ENCODE data around the gene FREY1.

The FREY1 gene

GRCh38 chr11:45921561-45922424, 14.7 kb upstream of the FREY1 start:
- H3K79me2 ChIP-seq (ENCODE audit: insufficient read depth, low read length), result peaks cover 9% of the 10 kb centered on the region
- no peak overlapping the region for H3K4me3 ChIP-seq (ENCODE audit: low read length, poor library complexity, severe bottlenecking)
- H3F3A ChIP-seq (ENCODE audit: low read depth), result peaks cover 3% of the 10 kb centered on the region; the same call in 1 of the 2 replicates
- no peak overlapping the region for H3K9ac ChIP-seq (ENCODE audit: low read depth, low read length, poor library complexity, severe bottlenecking)
- H4K20me1 ChIP-seq (ENCODE audit: insufficient read depth, low read length, poor library complexity, severe bottlenecking), result peaks cover 9% of the 10 kb centered on the region
- H3K36me3 ChIP-seq (ENCODE audit: insufficient read depth, low read length), result no peaks in the 10 kb centered on the region
- H3K4me2 ChIP-seq (ENCODE audit: low read depth, low read length, poor library complexity, severe bottlenecking), result no peak overlapping the region
- TF ChIP-seq CTCF (conservative IDR thresholded peaks at IDR 0.05; ENCODE audit: low read length), result no peak
- TF ChIP-seq EZH2phosphoT487 (IDR thresholded peaks at IDR 0.05; ENCODE audit: borderline replicate concordance), result no peak
- no peaks in the 10 kb centered on the region for H3K9me3 ChIP-seq (ENCODE audit: insufficient read depth, low read depth, low read length)
- H3K9me2 ChIP-seq (replicated peaks; ENCODE audit: low read depth, low read length), result no peaks in the 10 kb centered on the region
- peaks cover 21% of the 10 kb centered on the region for H3K4me1 ChIP-seq (ENCODE audit: insufficient read depth, low read length, poor library complexity, severe bottlenecking)
- no peaks in the 10 kb centered on the region for H3K27me3 ChIP-seq (ENCODE audit: insufficient read depth, low read length, poor library complexity, severe bottlenecking)
- no peak overlapping the region for H2AFZ ChIP-seq (ENCODE audit: low read length)

GRCh38 chr11:45920531-45921477, 13.7 kb upstream of the FREY1 start:
- H2AFZ ChIP-seq (ENCODE audit: low read length), result no peak overlapping the region
- no peak overlapping the region for H3K4me2 ChIP-seq (ENCODE audit: low read depth, low read length, poor library complexity, severe bottlenecking)
- H3K27me3 ChIP-seq (ENCODE audit: insufficient read depth, low read length, poor library complexity, severe bottlenecking), result no peaks in the 10 kb centered on the region

More at GRCh38 chr11:45920531-45921477, 13.7 kb upstream of the FREY1 start:
- H3K36me3 ChIP-seq (ENCODE audit: insufficient read depth, low read length), result no peaks in the 10 kb centered on the region
- peaks cover 27% of the 10 kb centered on the region for H3K4me1 ChIP-seq (ENCODE audit: insufficient read depth, low read length, poor library complexity, severe bottlenecking)
- no peak overlapping the region for H3K9ac ChIP-seq (ENCODE audit: low read depth, low read length, poor library complexity, severe bottlenecking)
- peaks cover 3% of the 10 kb centered on the region; the same call in 1 of the 2 replicates for H3F3A ChIP-seq (ENCODE audit: low read depth)
- no peak overlapping the region for H3K4me3 ChIP-seq (ENCODE audit: low read length, poor library complexity, severe bottlenecking)
- no peaks in the 10 kb centered on the region for H3K9me3 ChIP-seq (ENCODE audit: insufficient read depth, low read depth, low read length)
- no peaks in the 10 kb centered on the region for H3K9me2 ChIP-seq (replicated peaks; ENCODE audit: low read depth, low read length)
- H3K79me2 ChIP-seq (ENCODE audit: insufficient read depth, low read length), result peaks cover 19% of the 10 kb centered on the region
- no peak for TF ChIP-seq EZH2phosphoT487 (IDR thresholded peaks at IDR 0.05; ENCODE audit: borderline replicate concordance)
- no peak for TF ChIP-seq CTCF (conservative IDR thresholded peaks at IDR 0.05; ENCODE audit: low read length)
- H4K20me1 ChIP-seq (ENCODE audit: insufficient read depth, low read length, poor library complexity, severe bottlenecking), result peaks cover 16% of the 10 kb centered on the region

Measured in Loucy (cell line).